Small intestine (tissue), 7 donors: Measurements from ENCODE around the gene CDC73. TPM values are rescaled to one million over a fixed set of nuclear protein-coding genes. Genes with fewer than 3 reads are reported as not detected.
A peak's percentile ranks its signal among the peaks of the same experiment; 100 is the strongest.

Source experiments
- DNase-seq, 2 donors: peaks; one replicate each; pipeline versions ENCODE4 v3.0.0 to v3.0.0-alpha.2; 2013
- FAIRE-seq: peaks from 2 replicates; lab custom pipeline; 2012; peaks lifted over from hg19 to GRCh38; lab: Jason Lieb, UNC
- H3K27ac ChIP-seq, 3 donors: one replicate each; pipeline ENCODE4 v1.5.1; 2013; ENCODE audit warnings: low read length in 2 of 3, mild to moderate bottlenecking in 2 of 3, control low read depth in 1 of 3, inconsistent platforms in 1 of 3, low read depth in 1 of 3, moderate library complexity in 1 of 3
- H3K27me3 ChIP-seq, 3 donors: one replicate each; pipeline ENCODE4 v1.6.1; 2013; ENCODE audit warnings: low read length in 3 of 3, inconsistent platforms in 1 of 3; ENCODE audit not compliant: control insufficient read depth in 3 of 3, insufficient read depth in 3 of 3
- H3K36me3 ChIP-seq, 3 donors: one replicate each; pipeline ENCODE4 v1.6.1; 2013; ENCODE audit warnings: low read length in 3 of 3, inconsistent platforms in 1 of 3, low read depth in 1 of 3, mild to moderate bottlenecking in 1 of 3, moderate library complexity in 1 of 3; ENCODE audit not compliant: control insufficient read depth in 3 of 3, insufficient read depth in 2 of 3
- H3K4me1 ChIP-seq, 3 donors: one replicate each; pipeline ENCODE4 v1.6.1; 2013; ENCODE audit warnings: low read length in 2 of 3, inconsistent platforms in 1 of 3, low read depth in 1 of 3, mild to moderate bottlenecking in 1 of 3, moderate library complexity in 1 of 3; ENCODE audit not compliant: control insufficient read depth in 3 of 3, insufficient read depth in 2 of 3
- H3K4me3 ChIP-seq, 3 donors: one replicate each; pipeline ENCODE4 v1.5.1; 2013; ENCODE audit warnings: low read length in 3 of 3, control low read depth in 1 of 3, inconsistent platforms in 1 of 3, low read depth in 1 of 3, mild to moderate bottlenecking in 1 of 3, moderate library complexity in 1 of 3
- H3K9me3 ChIP-seq, 2 donors: one replicate each; pipeline ENCODE4 v1.6.1; 2013; ENCODE audit warnings: low read depth in 1 of 2, low read length in 1 of 2; ENCODE audit not compliant: control insufficient read depth in 2 of 2, insufficient read depth in 1 of 2
- WGBS, 3 donors: extraction: QIAGEN DNeasy Blood & Tissue Kit; methylation state at CpG; one replicate each; pipeline ENCODE4 v1.1.7; 2013; 5-methylcytosine and 5-hydroxymethylcytosine counted together
- polyA plus RNA-seq, 4 donors: library from polyadenylated mRNA; stranded (reverse) in 3 of 4; unstranded in 1 of 4; fragments of 200-250 nt in 3 of 4; fragments of 120-200 nt in 1 of 4; gene quantifications; one replicate each; pipeline versions ENCODE4 v1.2.1 to v1.2.3, GENCODE V29; 2013
- donor health status: healthy with polysubstance abuse.
- donor health status: control.
- donor health status: control.
- donor health status: Bipolar disorder and iron deficiency.
- donor health status: healthy.

CDC73 gene
- polyA plus RNA-seq, 4 donors: 7.6 to 23.2 (median 13.2) TPM

- FAIRE-seq: no peak
- Histone ChIP-seq H3K27ac (no peak overlapping the region), H3K9me3 (no peaks in the 10 kb centered on the region), H3K36me3 (peaks cover 0 to 3% (median 0%) of the 10 kb centered on the region in 3 donors), H3K4me3 (no peak overlapping the region), H3K4me1 (no peaks in the 10 kb centered on the region), H3K27me3 (no peaks in the 10 kb centered on the region)
- WGBS, 3 donors: 64 to 72% (median 67%) methylated on average over 1 of the region's 1 CpG
- no peak for DNase-seq
These were observed 54.3 kb downstream of the CDC73 start for GRCh38 chr1:193176113-193176512.

GRCh38 chr1:193176788-193177187 is 55.0 kb downstream of the CDC73 start:
- Histone ChIP-seq H3K9me3 (no peaks in the 10 kb centered on the region), H3K4me3 (no peak overlapping the region), H3K4me1 (no peaks in the 10 kb centered on the region), H3K27me3 (no peaks in the 10 kb centered on the region), H3K36me3 (peaks cover 0 to 3% (median 0%) of the 10 kb centered on the region in 3 donors), H3K27ac (no peak overlapping the region)
- FAIRE-seq: no peak
- no peak for DNase-seq

- Histone ChIP-seq H3K27ac (no peak overlapping the region), H3K4me1 (peaks cover 0 to 2% (median 0%) of the 10 kb centered on the region in 3 donors), H3K9me3 (no peaks in the 10 kb centered on the region), H3K36me3 (peaks cover 0 to 2% (median 0%) of the 10 kb centered on the region in 3 donors), H3K4me3 (no peak overlapping the region), H3K27me3 (no peaks in the 10 kb centered on the region)
- 15 to 41% (median 22%) methylated on average over 4 of the region's 4 CpGs for WGBS, 3 donors
- FAIRE-seq (no peak), DNase-seq (peak in 1 of 2 donors; percentile 31)
These were observed 57.3 kb downstream of the CDC73 start for GRCh38 chr1:193179094-193179493.

- H3K4me1 ChIP-seq: peaks cover 0 to 4% (median 3%) of the 10 kb centered on the region in 3 donors
- DNase-seq: no peak
- no peak overlapping the region for H3K27ac ChIP-seq
- 57 to 72% (median 71%) methylated on average over 1 of the region's 1 CpG for WGBS, 3 donors
- no peaks in the 10 kb centered on the region for H3K27me3 ChIP-seq
- FAIRE-seq: no peak
- no peak overlapping the region for H3K4me3 ChIP-seq
- peaks cover 0 to 2% (median 0%) of the 10 kb centered on the region in 3 donors for H3K36me3 ChIP-seq
- no peaks in the 10 kb centered on the region for H3K9me3 ChIP-seq
These were observed 59.7 kb downstream of the CDC73 start for GRCh38 chr1:193181536-193181935.

- 63 to 70% (median 68%) methylated on average over 2 of the region's 2 CpGs for WGBS, 3 donors
- FAIRE-seq (no peak), DNase-seq (no peak)
- Histone ChIP-seq H3K4me3 (no peak overlapping the region), H3K4me1 (peaks cover 0 to 4% (median 3%) of the 10 kb centered on the region in 3 donors), H3K36me3 (no peaks in the 10 kb centered on the region), H3K27ac (no peak overlapping the region), H3K9me3 (no peaks in the 10 kb centered on the region), H3K27me3 (no peaks in the 10 kb centered on the region)
These were observed 60.2 kb downstream of the CDC73 start for GRCh38 chr1:193181985-193182384.

GRCh38 chr1:193183019-193183627 is 61.3 kb downstream of the CDC73 start:
- no peaks in the 10 kb centered on the region for H3K27me3 ChIP-seq
- WGBS, 3 donors: 0 to 3% (median 0%) methylated on average over 2 of the region's 2 CpGs
- no peak overlapping the region for H3K4me3 ChIP-seq
- DNase-seq: peak; percentile 77 to 78
- FAIRE-seq: peak; percentile 97
- no peaks in the 10 kb centered on the region for H3K36me3 ChIP-seq
- peaks cover 0 to 11% (median 4%) of the 10 kb centered on the region in 3 donors for H3K4me1 ChIP-seq
- H3K9me3 ChIP-seq: no peaks in the 10 kb centered on the region
- H3K27ac ChIP-seq: peak overlapping the region in 1 of 3 donors; percentile 68

- H3K27ac ChIP-seq: no peak overlapping the region
- DNase-seq (no peak), FAIRE-seq (no peak)
- H3K9me3 ChIP-seq: no peaks in the 10 kb centered on the region
- H3K36me3 ChIP-seq: no peaks in the 10 kb centered on the region
- peaks cover 0 to 15% (median 4%) of the 10 kb centered on the region in 3 donors for H3K4me1 ChIP-seq
- 76 to 89% (median 86%) methylated on average over 1 of the region's 1 CpG for WGBS, 3 donors
- H3K27me3 ChIP-seq: no peaks in the 10 kb centered on the region
- H3K4me3 ChIP-seq: no peak overlapping the region
These were observed 62.9 kb downstream of the CDC73 start for GRCh38 chr1:193184776-193185175.

- Histone ChIP-seq H3K9me3 (no peaks in the 10 kb centered on the region), H3K36me3 (no peaks in the 10 kb centered on the region), H3K27ac (peak overlapping the region in 1 of 3 donors; percentile 84), H3K4me3 (no peak overlapping the region), H3K4me1 (peaks cover 0 to 15% (median 4%) of the 10 kb centered on the region in 3 donors), H3K27me3 (no peaks in the 10 kb centered on the region)
- FAIRE-seq (no peak), DNase-seq (no peak)
- 45 to 54% (median 50%) methylated on average over 2 of the region's 2 CpGs for WGBS, 3 donors
These were observed 63.4 kb downstream of the CDC73 start for GRCh38 chr1:193185211-193185610.
